ENCODE data around the gene RERE.

DNA sequence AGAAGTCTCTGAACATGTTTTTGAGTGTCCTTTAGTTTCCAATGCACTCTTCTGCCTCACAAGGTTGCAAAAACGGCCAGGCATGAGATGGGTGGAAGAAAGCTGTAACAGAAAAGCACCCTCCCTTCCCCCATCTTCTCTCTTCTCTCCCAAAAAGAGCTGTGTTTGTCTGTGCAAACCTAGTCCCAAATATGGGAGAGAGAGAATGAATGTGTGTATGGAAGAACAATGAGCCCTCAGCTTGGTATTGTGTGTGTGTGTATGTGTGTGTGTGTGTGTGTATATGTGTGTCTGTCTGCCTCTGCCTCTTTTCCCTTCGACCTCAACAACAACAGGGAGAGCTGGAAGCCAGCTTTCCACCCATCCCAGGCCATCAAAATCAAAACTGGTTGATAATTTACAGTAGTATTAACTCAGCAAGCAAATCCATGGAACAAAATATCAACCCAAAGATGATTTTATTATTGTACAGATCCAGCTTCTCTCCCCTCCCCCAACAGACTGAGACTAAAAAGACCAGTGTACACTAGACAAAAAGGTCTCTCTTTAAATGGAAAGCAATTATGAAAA, 1.8 kb downstream of the RERE start:
- TF ChIP-seq, protein P1, sequence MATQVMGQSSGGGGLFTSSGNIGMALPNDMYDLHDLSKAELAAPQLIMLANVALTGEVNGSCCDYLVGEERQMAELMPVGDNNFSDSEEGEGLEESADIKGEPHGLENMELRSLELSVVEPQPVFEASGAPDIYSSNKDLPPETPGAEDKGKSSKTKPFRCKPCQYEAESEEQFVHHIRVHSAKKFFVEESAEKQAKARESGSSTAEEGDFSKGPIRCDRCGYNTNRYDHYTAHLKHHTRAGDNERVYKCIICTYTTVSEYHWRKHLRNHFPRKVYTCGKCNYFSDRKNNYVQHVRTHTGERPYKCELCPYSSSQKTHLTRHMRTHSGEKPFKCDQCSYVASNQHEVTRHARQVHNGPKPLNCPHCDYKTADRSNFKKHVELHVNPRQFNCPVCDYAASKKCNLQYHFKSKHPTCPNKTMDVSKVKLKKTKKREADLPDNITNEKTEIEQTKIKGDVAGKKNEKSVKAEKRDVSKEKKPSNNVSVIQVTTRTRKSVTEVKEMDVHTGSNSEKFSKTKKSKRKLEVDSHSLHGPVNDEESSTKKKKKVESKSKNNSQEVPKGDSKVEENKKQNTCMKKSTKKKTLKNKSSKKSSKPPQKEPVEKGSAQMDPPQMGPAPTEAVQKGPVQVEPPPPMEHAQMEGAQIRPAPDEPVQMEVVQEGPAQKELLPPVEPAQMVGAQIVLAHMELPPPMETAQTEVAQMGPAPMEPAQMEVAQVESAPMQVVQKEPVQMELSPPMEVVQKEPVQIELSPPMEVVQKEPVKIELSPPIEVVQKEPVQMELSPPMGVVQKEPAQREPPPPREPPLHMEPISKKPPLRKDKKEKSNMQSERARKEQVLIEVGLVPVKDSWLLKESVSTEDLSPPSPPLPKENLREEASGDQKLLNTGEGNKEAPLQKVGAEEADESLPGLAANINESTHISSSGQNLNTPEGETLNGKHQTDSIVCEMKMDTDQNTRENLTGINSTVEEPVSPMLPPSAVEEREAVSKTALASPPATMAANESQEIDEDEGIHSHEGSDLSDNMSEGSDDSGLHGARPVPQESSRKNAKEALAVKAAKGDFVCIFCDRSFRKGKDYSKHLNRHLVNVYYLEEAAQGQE (IDR thresholded peaks at IDR 0.05; ENCODE audit: unreplicated experiment): no peak
- no peak for TF ChIP-seq EZH2 (IDR thresholded peaks at IDR 0.05; ENCODE audit: low read depth, unreplicated experiment)
- TF ChIP-seq, protein P2, sequence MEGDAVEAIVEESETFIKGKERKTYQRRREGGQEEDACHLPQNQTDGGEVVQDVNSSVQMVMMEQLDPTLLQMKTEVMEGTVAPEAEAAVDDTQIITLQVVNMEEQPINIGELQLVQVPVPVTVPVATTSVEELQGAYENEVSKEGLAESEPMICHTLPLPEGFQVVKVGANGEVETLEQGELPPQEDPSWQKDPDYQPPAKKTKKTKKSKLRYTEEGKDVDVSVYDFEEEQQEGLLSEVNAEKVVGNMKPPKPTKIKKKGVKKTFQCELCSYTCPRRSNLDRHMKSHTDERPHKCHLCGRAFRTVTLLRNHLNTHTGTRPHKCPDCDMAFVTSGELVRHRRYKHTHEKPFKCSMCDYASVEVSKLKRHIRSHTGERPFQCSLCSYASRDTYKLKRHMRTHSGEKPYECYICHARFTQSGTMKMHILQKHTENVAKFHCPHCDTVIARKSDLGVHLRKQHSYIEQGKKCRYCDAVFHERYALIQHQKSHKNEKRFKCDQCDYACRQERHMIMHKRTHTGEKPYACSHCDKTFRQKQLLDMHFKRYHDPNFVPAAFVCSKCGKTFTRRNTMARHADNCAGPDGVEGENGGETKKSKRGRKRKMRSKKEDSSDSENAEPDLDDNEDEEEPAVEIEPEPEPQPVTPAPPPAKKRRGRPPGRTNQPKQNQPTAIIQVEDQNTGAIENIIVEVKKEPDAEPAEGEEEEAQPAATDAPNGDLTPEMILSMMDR (conservative IDR thresholded peaks at IDR 0.05; ENCODE audit: low read depth in 2 of 2): no peak
- TF ChIP-seq JUNB (IDR thresholded peaks at IDR 0.05; ENCODE audit: unreplicated experiment): no peak
- no peak for TF ChIP-seq ZNF331 (CRISPR knock-in tag; IDR thresholded peaks at IDR 0.05; ENCODE audit: low read depth)
- TF ChIP-seq NANOG (IDR thresholded peaks at IDR 0.05; ENCODE audit: borderline replicate concordance): no peak
